Stimulated activated CD4-positive, alpha-beta T cell treated with anti-CD3 and anti-CD28 coated beads, Interleukin-4, amount 100 ng/mL, for 1 hour (primary cell): ENCODE data around the gene TNS3.

ENCODE experiments used
- DNase-seq: peaks from one replicate; pipeline ENCODE4 v3.0.0-alpha.2; 2020

The TNS3 gene

GRCh38 chr7:47335557-47336471, 246.1 kb downstream of the TNS3 start:
- no peak for DNase-seq

DNA sequence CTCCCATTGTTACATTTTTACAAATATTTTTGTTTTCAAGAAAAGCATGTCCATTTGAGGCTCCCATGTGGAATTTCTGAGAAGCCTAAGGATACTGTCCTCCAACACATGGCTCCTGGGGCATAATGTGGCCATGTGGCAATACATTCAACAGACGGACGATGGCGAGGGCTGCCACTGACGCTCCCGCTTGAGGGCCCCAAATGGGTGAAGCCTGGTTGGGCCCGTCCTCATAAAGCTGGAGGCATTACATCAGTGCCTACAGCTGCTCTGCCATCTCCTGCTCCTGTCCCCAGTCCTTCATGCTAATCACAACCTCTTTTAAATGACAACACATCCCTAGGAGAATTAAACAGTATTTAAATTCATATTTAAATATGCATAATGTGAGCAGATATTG, 246.8 kb downstream of the TNS3 start:
- DNase-seq = no peak

GRCh38 chr7:47333959-47334358, 248.0 kb downstream of the TNS3 start:
- no peak for DNase-seq

- DNase-seq = no peak
Measured at GRCh38 chr7:47333554-47333887, 248.4 kb downstream of the TNS3 start.

- DNase-seq = no peak
Measured at GRCh38 chr7:47332681-47333553, 249.0 kb downstream of the TNS3 start.

GRCh38 chr7:47332213-47332612, 249.7 kb downstream of the TNS3 start:
- DNase-seq = no peak

DNA sequence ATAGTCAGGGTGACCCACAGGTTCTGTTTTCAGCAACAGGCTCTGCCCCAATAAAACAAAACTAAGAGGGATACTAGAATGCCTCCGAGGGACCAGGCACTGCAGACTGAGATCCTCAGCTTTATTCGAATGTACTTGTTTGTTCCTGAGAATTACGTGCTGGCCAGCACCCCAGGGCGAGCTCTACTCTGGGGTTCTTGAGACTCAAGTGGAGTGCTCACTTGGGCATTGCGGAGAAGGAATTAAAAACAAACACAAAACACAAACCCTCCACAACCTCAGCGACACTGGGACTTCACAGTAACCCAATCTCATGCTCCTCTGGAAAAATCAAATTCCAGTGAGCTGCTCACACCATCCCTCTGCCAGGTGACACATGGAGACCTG, 250.7 kb downstream of the TNS3 start:
- DNase-seq = no peak

- DNase-seq = no peak
Measured at GRCh38 chr7:47330561-47331178, 251.2 kb downstream of the TNS3 start.

GRCh38 chr7:47330026-47330425, 251.9 kb downstream of the TNS3 start:
- DNase-seq = no peak

DNA sequence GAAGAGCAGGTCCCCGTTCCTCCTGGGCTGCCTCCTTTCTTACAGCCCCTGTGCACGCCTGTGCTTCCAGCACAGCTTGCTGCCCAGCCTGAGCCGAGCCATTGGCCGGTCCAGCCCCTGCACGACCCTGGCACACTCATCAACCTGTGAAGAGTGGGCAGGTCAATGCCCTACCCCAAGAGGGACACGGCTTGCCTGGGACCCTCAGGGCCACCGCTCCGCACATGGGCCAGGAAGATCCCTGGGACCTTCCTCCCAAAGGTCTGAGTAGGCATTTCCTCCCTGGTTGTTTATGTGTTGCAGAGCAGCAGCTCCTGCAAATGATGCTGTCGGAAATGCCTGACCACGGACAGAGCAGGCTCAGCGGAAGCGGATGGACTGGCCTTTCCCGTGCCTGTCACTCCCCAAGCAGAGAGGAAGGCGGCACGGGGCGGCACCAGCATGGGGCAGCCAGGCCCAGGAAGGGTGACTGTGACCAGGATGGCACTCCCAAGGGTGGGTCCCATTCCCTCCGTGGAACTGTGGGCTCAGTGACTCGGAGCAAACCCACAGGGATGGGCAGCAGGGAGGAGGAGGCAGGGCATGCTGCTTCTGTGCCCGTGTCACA, 252.5 kb downstream of the TNS3 start:
- no peak for DNase-seq

DNA sequence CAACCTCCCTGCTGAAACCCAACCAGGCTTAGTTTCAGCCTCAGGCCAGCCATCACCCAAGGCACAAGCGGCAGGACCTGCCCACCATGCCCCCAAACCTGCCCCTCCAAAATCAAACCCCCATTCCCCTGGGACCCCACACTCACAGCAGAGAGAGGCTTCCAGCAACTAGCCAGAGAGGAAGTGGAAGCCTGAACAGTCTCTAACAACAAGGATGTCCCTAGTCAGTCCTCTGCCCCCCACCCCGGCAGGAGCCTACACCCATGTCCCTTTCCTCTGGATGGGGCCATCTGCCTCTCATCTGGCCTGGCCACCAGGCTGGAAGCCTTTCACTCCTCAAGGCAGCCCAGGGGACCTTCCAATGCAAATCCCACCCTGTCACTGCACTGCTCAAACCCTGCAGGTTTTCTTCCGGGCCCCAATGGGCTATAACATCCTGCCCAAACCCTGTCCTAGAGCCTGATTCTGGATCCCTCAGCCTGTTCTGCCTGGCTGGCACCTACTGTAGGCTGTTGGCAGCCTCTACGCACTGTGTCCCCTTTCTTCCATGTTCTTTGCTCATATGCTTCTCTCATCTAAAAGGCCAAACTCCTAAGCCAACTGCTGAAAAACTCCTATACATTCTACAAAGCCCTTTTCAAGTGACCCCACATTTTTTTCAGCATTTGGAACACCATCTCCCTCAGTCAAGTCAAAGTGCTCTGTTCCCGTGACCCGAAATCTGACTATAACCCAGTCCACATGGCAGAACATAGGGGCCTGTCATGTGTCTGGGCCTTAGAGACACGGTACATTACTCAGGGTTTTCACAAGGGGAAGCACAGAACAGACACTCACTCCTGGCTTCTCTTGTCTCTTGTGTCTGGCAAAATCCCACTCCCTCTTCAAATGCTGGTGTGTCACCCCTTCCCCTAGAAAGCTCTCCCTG, 253.3 kb downstream of the TNS3 start:
- no peak for DNase-seq

DNA sequence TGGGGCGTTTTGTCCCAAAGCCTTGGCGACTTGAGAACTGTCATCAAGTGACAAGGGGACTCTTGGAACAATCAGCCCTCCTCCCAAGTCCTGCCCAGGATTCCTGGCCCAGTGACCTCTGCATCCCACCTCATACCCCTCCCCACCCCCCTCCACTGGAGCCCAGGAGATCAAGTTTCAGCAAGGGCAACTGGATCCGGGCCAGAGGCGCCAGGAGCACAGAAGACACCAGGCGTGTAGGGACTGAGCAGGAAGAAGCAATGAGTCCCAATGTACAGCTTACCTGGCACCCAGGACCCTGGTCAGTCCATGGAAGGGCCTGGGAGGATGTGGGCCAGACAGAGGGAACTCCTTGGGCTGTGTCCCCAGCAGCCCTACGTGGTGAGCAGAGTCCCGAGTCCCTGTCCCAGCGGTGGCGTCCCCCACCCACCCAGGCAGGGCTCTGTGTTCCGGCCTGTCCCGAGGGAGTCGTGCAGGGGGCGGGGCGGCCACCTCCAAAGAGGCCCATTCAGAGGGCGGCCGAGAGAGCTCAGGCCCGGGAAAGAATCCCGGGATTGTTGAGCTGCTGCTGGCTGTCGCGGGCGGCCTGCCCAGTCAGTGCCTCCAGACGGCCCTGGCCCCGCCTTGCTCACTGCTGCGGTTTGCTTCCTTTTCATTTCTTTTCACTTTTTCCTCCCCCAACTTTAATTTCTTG, 254.1 kb downstream of the TNS3 start:
- no peak for DNase-seq

DNA sequence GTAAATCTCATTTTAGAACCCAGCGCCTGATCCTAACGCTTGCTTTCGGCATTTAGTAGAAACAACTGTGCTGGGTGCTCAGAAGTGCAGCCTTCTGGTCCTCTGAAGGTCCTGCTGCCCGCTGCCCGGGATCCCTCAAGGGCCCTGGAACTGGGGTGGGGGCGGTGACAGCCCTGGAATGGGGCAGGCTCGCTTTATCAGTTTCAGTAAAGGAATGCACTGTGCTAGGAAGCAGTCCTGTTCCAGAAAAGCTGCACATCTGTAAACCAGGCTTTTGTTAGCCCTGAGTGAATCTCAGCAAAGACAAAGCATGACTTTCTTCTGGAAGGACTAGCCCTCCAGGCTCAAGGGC, 254.6 kb downstream of the TNS3 start:
- no peak for DNase-seq

GRCh38 chr7:47326808-47327207, 255.1 kb downstream of the TNS3 start:
- DNase-seq = no peak

DNA sequence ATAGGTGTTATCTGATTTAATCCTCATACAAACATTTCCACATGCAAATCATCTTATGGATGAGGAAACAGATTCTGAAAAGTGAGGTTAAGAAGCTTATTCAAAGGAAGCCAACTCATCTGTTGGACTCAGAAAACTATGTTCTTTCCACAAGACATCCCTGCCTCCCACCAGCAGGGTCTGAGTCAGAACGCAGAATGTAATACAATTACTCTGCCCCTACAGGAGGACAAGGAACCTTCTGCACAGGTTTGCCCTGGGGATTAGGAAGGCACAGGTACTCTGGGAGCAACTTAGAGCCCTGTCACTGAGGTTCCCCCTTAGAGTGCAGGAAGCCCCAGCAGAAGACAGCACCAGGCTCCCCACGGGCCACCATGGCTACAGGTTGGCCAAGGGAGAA, 255.7 kb downstream of the TNS3 start:
- DNase-seq = no peak

DNA sequence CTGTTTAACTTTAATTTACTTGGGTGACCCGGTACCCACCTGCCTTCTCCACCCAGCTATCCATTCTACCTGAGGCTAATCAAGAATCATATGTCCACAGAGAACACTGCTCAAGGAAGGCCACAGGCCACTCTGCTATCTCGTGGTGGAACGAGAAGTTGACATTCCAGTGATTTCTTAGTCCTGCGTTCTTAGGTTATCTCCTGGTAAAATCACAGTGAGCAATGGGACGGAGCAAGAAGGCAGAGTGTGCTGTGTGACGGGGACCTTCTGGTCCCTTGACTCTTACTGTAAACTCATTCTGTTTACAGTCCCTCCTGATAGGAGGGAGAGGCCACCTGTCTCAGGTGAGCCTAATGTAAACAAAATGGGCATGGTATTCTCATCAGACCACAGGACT, 256.6 kb downstream of the TNS3 start:
- DNase-seq = no peak

DNA sequence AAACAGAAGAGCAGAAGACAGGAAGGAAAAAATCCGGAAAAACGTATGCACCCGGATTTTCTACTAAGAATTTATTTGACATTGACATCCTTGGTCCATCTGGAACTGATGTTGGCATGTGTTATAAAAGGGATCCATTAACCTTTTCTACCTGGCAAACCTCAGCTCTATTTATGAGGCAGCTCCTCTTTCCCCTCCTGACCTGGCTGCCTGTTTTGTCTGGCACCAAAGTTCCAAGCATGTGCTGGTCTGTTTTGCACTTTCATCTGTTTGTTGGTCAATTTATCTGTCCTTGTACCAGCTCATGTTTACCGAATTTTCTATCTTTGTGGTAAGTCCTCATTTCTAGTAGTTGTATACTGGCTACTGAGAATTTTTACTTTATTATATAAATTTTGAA, 258.0 kb downstream of the TNS3 start:
- DNase-seq = no peak

DNA sequence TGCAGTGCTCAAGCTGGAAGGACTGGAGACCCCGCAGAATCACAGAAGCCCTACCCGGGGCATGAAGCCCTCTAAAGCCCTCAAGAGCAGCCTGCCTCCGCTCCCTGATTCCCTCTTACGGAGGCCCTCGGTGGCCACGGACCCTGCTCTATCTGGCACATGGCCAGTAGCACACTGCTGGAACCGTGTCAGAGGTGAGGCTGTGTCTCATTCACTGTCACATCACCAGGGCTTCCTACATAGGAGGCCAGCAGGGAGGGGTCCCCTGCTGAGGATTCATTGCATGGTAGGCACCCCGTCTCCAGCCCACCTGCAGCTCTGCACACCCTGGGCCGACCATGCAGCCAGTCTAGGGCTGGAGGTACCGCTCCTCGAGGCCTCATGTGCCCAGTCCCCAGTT, 259.2 kb downstream of the TNS3 start:
- no peak for DNase-seq

DNA sequence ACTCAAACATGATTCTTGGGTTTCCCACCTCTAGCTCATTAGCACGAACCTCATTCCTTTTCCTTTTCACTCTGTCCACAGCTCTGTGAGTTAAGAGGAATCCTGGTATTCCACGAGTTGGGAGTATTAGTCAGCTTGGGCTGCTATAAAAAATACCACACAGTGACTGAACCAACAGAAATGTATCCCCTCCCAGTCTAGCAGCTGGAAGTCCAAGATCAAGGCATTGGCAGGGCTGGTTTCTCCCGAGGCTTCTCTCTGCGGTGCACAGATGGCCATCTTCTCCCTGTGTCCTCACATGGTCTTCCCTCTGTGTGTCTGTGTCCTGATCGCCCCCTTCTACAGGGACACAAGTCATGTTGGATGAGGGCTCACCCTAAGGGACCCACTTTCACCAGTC, 261.6 kb downstream of the TNS3 start:
- DNase-seq = no peak

GRCh38 chr7:47318395-47319182, 263.3 kb downstream of the TNS3 start:
- no peak for DNase-seq

GRCh38 chr7:47317487-47317886, 264.4 kb downstream of the TNS3 start:
- DNase-seq = no peak
